Measurements from ENCODE around the gene HAND1. TPM values are rescaled to one million over a fixed set of nuclear protein-coding genes. Genes with fewer than 3 reads are reported as not detected.

HAND1 gene
- total and polyA plus RNA-seq, 8 donors: 0.08 to 0.09 TPM; not detected in 6

- Histone ChIP-seq H3K4me3 (no peak overlapping the region), H3K4me1 (peaks cover 4 to 19% (median 8%) of the 10 kb centered on the region in 3 donors), H3K27ac (no peak overlapping the region), H3K27me3 (no peaks in the 10 kb centered on the region), H3K36me3 (peaks cover 0 to 47% (median 22%) of the 10 kb centered on the region in 3 donors), H3K9me3 (no peaks in the 10 kb centered on the region)
- no peak for DNase-seq
- no peak for FAIRE-seq
- WGBS, 2 donors: 83 to 84% methylated on average over 8 of the region's 8 CpGs
- TF ChIP-seq CTCF (IDR thresholded peaks at IDR 0.05): no peak
- ATAC-seq: no peak
- intact Hi-C loops (cut with DNase I): no loop called here
Observed at GRCh38 chr5:154451957-154452356, 26.1 kb downstream of the HAND1 start.

- DNase-seq: no peak
- H3K9me3 ChIP-seq: no peaks in the 10 kb centered on the region
- no peaks in the 10 kb centered on the region for H3K27me3 ChIP-seq
- H3K36me3 ChIP-seq: peaks cover 0 to 25% (median 8%) of the 10 kb centered on the region in 3 donors
- ATAC-seq: no peak
- FAIRE-seq: no peak
- no peak overlapping the region for H3K4me3 ChIP-seq
- intact Hi-C loops (cut with DNase I): no loop called here
- H3K27ac ChIP-seq: no peak overlapping the region
- no peak for TF ChIP-seq CTCF (IDR thresholded peaks at IDR 0.05)
- peaks cover 4 to 21% (median 8%) of the 10 kb centered on the region in 3 donors for H3K4me1 ChIP-seq
- WGBS, 2 donors: 86 to 88% methylated on average over 2 of the region's 2 CpGs
Observed at GRCh38 chr5:154449786-154450185, 28.2 kb downstream of the HAND1 start.

GRCh38 chr5:154447089-154447725 lies 30.8 kb downstream of the HAND1 start:
- TF ChIP-seq CTCF (IDR thresholded peaks at IDR 0.05): no peak
- ATAC-seq (no peak), FAIRE-seq (no peak), DNase-seq (no peak)
- WGBS, 2 donors: 3 to 13% methylated on average over 10 of the region's 10 CpGs
- H3K27ac ChIP-seq: no peak overlapping the region
- intact Hi-C loops (cut with DNase I): no loop called here
- no peaks in the 10 kb centered on the region for H3K9me3 ChIP-seq
- peak overlapping the region; percentile 93 to 100 (median 98) for H3K4me3 ChIP-seq
- H3K27me3 ChIP-seq: no peaks in the 10 kb centered on the region
- H3K4me1 ChIP-seq: peaks cover 4 to 21% (median 8%) of the 10 kb centered on the region in 3 donors
- peaks cover 0 to 13% (median 0%) of the 10 kb centered on the region in 3 donors for H3K36me3 ChIP-seq

- Histone ChIP-seq H3K9me3 (no peaks in the 10 kb centered on the region), H3K27me3 (no peaks in the 10 kb centered on the region), H3K27ac (peak overlapping the region; percentile 29 to 58 (median 54)), H3K4me1 (peaks cover 4 to 21% (median 8%) of the 10 kb centered on the region in 3 donors), H3K4me3 (peak overlapping the region; percentile 93 to 100 (median 98)), H3K36me3 (peaks cover 0 to 6% (median 0%) of the 10 kb centered on the region in 3 donors)
- FAIRE-seq: no peak
- peak; percentile 15 to 42 (median 26) for ATAC-seq
- TF ChIP-seq CTCF (IDR thresholded peaks at IDR 0.05): no peak
- 0 to 1% methylated on average over 52 to 87 of the region's 87 CpGs for WGBS, 2 donors
- peak; percentile 29 to 86 (median 45) for DNase-seq
- intact Hi-C loops (cut with DNase I): no loop called here
Observed at GRCh38 chr5:154446195-154447088, 31.6 kb downstream of the HAND1 start.

All from pancreas (tissue), 10 donors.